Measurements from ENCODE around the gene CLDN14.

- TF ChIP-seq CTCF (IDR thresholded peaks at IDR 0.05; ENCODE audit: low read length) (no peak), EZH2 (IDR thresholded peaks at IDR 0.05; ENCODE audit: borderline replicate concordance, low read length) (no peak)
These were observed 33.6 kb downstream of the CLDN14 start for GRCh38 chr21:36446301-36446700.

Measured in OCI-LY1 (cell line).